DMS153 treated with DMSO at 0.1 percent for 48 hours (cell line): ENCODE data around the gene TENM3.
A peak's percentile ranks its signal among the peaks of the same experiment; 100 is the strongest.

Experiments used
- DNase-seq: peaks from one replicate; lab custom pipeline; 2025; ENCODE audit not compliant: unreplicated experiment; lab: John Stamatoyannopoulos, UW

TENM3 gene

GRCh38 chr4:182443070-182443469 lies 199.9 kb downstream of the TENM3 start:
- no peak for DNase-seq

DNA sequence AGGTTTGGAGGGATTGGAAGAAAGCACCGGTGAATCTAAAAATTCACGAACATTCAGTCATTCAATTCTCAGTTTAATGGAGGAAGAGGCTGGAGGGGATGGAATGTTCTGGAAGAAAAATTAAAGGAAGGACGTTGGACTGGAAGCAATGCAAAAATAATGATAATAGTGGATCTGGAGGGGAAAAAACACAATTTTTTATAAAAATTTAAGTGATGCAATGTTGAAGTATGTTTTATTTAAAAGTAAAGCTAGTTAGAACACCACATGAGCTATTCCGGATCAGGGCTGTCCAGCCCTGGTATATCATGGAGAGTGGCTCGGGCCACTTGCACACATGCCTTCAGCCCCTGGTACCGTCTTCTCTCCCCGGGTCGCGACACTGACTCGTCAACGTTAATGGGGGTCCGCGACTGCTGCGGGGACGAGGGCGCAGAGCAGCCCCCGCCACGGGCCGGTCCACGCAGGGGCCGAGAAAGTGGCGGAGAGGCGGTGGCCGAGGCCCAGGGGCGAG lies 204.6 kb downstream of the TENM3 start:
- no peak for DNase-seq

GRCh38 chr4:182448281-182449151 lies 205.3 kb downstream of the TENM3 start:
- peak; percentile 87 for DNase-seq

- no peak for DNase-seq
Measured at GRCh38 chr4:182449186-182449929, 206.2 kb downstream of the TENM3 start.

GRCh38 chr4:182449930-182450439 lies 206.8 kb downstream of the TENM3 start:
- DNase-seq = no peak

DNA sequence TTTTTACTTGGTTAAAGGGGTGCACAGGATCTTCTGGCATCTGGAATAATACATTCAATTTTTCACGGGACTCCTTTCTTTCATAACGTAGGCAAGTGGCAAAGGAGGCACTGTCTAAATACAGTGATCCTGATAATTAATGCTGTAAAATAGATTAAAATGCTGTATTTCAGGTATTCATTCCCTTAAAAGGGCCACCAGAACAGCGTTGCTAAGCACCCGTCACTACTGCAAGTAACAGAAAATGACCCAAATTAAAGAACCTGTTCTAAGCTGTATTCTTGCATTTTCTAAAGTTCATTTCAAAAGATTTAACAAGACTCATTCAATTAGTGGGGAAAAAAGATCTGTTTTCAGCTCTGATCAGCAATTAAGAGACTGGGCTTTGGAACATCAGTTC lies 208.2 kb downstream of the TENM3 start:
- no peak for DNase-seq

DNA sequence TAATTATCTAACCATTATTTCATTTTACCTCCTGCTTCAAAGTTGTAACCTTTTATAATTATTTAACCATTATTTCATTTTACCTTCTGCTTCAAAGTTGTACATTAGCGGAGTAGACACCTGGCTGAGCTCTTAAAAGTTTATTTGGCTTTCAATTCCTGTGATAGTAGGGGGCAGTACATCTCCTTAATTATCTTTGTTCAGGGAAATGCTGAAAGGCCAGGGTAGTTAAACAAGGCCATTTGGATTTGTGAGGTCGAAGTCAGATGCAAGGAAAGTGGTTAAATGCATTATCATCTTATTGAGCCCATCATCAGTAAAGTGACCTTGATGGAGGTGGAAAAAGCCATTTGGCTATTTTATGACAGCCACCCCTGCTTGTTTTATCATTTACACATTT lies 210.6 kb downstream of the TENM3 start:
- peak; percentile 28 for DNase-seq

GRCh38 chr4:182454440-182455013 lies 211.3 kb downstream of the TENM3 start:
- no peak for DNase-seq

DNA sequence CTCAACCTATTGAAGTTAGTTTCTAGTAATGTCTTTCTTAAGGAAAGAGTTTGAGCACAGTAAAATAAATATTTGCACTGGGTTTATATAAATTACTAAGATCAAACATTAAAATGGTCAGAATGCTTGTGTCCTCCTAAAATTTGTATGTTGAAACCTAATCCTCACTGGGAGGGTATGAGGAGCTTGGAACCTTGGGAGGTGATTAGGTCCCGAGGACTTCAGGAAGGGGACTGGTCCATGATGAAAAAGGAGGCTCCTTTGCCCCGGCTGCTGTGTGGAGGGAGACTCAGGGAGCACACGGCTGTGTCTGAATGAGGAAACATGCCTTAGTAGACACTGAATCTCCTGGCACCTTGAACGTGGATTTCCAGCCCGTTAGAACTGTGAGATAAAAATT lies 221.9 kb downstream of the TENM3 start:
- no peak for DNase-seq

- no peak for DNase-seq
Measured at GRCh38 chr4:182465979-182466378, 222.8 kb downstream of the TENM3 start.

- no peak for DNase-seq
Measured at GRCh38 chr4:182470215-182470614, 227.0 kb downstream of the TENM3 start.

DNA sequence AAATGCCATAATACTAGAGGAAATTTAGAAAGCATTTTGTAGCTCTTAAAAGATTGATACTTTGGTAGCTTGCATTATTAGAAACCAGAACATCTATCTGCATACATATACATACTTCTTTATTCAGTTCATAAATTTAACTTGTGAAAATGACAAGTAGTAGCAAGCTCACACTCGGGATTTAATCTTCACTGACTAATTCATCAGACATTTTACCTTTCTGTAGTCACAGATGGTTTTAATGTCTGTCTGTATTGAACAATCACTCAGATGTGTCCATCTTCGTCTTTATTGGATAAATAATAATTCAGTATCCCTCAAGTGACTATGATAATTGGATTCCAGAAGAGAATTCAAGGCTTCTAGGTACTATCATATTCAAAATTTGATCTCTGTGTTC lies 232.3 kb downstream of the TENM3 start:
- no peak for DNase-seq

DNA sequence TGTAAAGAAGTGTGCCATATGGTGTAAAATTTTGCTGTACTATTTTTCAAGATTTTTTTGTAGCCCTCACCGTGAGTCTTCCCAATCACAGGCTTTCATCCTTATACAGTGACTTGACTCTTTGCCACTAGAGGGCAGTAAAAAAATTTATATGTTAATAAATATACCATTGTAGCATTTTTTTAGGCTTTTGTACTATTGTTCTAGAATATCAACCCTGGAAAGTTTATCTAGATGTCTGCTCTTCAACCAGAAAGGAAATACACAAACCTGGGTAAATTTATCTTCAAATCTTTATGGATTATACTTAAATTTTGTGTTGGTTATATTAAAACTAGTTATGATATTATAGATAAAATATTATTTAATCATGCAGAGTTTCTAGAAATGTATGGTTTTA lies 235.3 kb downstream of the TENM3 start:
- DNase-seq = peak; percentile 75

- no peak for DNase-seq
Measured at GRCh38 chr4:182483685-182484084, 240.5 kb downstream of the TENM3 start.

- no peak for DNase-seq
Measured at GRCh38 chr4:182486881-182487280, 243.7 kb downstream of the TENM3 start.

DNA sequence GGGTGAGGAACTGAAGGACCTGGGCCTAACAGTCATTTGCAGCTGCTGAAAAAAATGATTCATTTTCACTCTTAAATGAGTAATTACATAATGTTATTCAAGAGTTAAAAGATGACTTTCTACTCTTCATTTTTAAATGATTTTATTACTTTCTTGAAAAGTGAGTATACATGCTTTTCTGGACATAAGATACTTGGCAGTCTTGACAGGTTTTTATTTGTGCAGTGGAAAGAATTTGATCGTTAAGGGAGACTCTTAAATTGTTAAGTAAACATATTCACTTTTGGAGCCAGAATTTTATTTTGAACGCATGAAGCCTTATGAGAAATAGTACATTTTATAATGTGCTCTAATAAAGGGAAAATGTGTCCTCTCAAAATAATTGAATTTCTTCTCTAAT lies 245.7 kb downstream of the TENM3 start:
- no peak for DNase-seq

- no peak for DNase-seq
Measured at GRCh38 chr4:182489607-182490006, 246.4 kb downstream of the TENM3 start.

GRCh38 chr4:182491719-182492118 lies 248.5 kb downstream of the TENM3 start:
- no peak for DNase-seq

DNA sequence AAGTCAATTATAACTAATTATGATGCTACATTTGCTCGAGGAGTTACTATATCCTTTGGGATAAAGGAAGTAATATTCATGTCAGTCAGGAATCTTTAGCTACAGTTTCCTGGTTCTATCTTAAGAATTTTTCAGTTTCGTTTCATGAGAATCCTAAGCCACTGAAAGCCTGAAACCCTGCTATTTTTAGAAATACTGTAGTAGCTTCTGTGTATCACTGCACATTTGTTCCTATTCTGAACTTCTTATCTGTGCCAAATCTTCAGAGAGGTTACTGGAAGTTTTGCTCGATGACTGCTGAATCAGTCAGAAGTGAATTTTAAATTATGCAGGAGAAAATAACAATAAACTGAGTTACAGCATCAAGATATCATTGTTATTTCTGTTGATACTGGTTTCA lies 249.2 kb downstream of the TENM3 start:
- no peak for DNase-seq

GRCh38 chr4:182493377-182493776 lies 250.2 kb downstream of the TENM3 start:
- no peak for DNase-seq

- no peak for DNase-seq
Measured at GRCh38 chr4:182494103-182494502, 250.9 kb downstream of the TENM3 start.

- DNase-seq = no peak
Measured at GRCh38 chr4:182495031-182495430, 251.8 kb downstream of the TENM3 start.
